ENCODE results near the gene CD226.
"Not testable (repeated sequence)": the region's sequence is repeated elsewhere in the genome, so short reads cannot be mapped to it uniquely, and the experiment has no call there.

Gene CD226

GRCh38 chr18:69895066-69896047 is 52.3 kb downstream of the CD226 start:
- H3K9ac ChIP-seq (ENCODE audit: low read length) = no peak overlapping the region

GRCh38 chr18:69894467-69894866 is 53.2 kb downstream of the CD226 start:
- H3K27me3 ChIP-seq (ENCODE audit: control insufficient read depth, insufficient read depth, low read length) = no peaks in the 10 kb centered on the region
- no peaks in the 10 kb centered on the region for H3K36me3 ChIP-seq (ENCODE audit: control insufficient read depth, insufficient read depth, low read length)
- no peaks in the 10 kb centered on the region for H3K9me3 ChIP-seq (ENCODE audit: control insufficient read depth, low read length)
- H3K9ac ChIP-seq (ENCODE audit: low read length) = no peak overlapping the region
- no peaks in the 10 kb centered on the region for H3K4me1 ChIP-seq (ENCODE audit: control insufficient read depth, insufficient read depth, low read length)
- no peak overlapping the region for H3K4me3 ChIP-seq (ENCODE audit: low read length)

More at GRCh38 chr18:69895066-69896047, 52.3 kb downstream of the CD226 start:
- H3K36me3 ChIP-seq (ENCODE audit: control insufficient read depth, insufficient read depth, low read length) = no peaks in the 10 kb centered on the region
- no peaks in the 10 kb centered on the region for H3K4me1 ChIP-seq (ENCODE audit: control insufficient read depth, insufficient read depth, low read length)
- no peak overlapping the region for H3K4me3 ChIP-seq (ENCODE audit: low read length)
- no peaks in the 10 kb centered on the region for H3K27me3 ChIP-seq (ENCODE audit: control insufficient read depth, insufficient read depth, low read length)
- H3K9me3 ChIP-seq (ENCODE audit: control insufficient read depth, low read length) = no peaks in the 10 kb centered on the region

GRCh38 chr18:69890558-69890957 is 57.1 kb downstream of the CD226 start:
- no peaks in the 10 kb centered on the region for H3K36me3 ChIP-seq (ENCODE audit: control insufficient read depth, insufficient read depth, low read length)
- no peaks in the 10 kb centered on the region for H3K4me1 ChIP-seq (ENCODE audit: control insufficient read depth, insufficient read depth, low read length)
- no peaks in the 10 kb centered on the region for H3K9me3 ChIP-seq (ENCODE audit: control insufficient read depth, low read length)
- H3K27me3 ChIP-seq (ENCODE audit: control insufficient read depth, insufficient read depth, low read length) = no peaks in the 10 kb centered on the region
- no peak overlapping the region for H3K4me3 ChIP-seq (ENCODE audit: low read length)
- H3K9ac ChIP-seq (ENCODE audit: low read length) = no peak overlapping the region

GRCh38 chr18:69889009-69889408 is 58.7 kb downstream of the CD226 start:
- no peak overlapping the region for H3K4me3 ChIP-seq (ENCODE audit: low read length)
- H3K27me3 ChIP-seq (ENCODE audit: control insufficient read depth, insufficient read depth, low read length) = no peaks in the 10 kb centered on the region
- no peak overlapping the region for H3K9ac ChIP-seq (ENCODE audit: low read length)
- H3K36me3 ChIP-seq (ENCODE audit: control insufficient read depth, insufficient read depth, low read length) = no peaks in the 10 kb centered on the region
- H3K4me1 ChIP-seq (ENCODE audit: control insufficient read depth, insufficient read depth, low read length) = no peaks in the 10 kb centered on the region
- H3K9me3 ChIP-seq (ENCODE audit: control insufficient read depth, low read length) = no peaks in the 10 kb centered on the region

GRCh38 chr18:69887256-69887655 is 60.4 kb downstream of the CD226 start:
- Histone ChIP-seq H3K27me3 (ENCODE audit: control insufficient read depth, insufficient read depth, low read length) (no peaks in the 10 kb centered on the region), H3K36me3 (ENCODE audit: control insufficient read depth, insufficient read depth, low read length) (no peaks in the 10 kb centered on the region), H3K9me3 (ENCODE audit: control insufficient read depth, low read length) (no peaks in the 10 kb centered on the region), H3K4me1 (ENCODE audit: control insufficient read depth, insufficient read depth, low read length) (no peaks in the 10 kb centered on the region), H3K9ac (ENCODE audit: low read length) (no peak overlapping the region), H3K4me3 (ENCODE audit: low read length) (no peak overlapping the region)

GRCh38 chr18:69885841-69886531 is 61.7 kb downstream of the CD226 start:
- Histone ChIP-seq H3K9me3 (ENCODE audit: control insufficient read depth, low read length) (no peaks in the 10 kb centered on the region), H3K4me1 (ENCODE audit: control insufficient read depth, insufficient read depth, low read length) (no peaks in the 10 kb centered on the region), H3K9ac (ENCODE audit: low read length) (no peak overlapping the region), H3K36me3 (ENCODE audit: control insufficient read depth, insufficient read depth, low read length) (no peaks in the 10 kb centered on the region), H3K4me3 (ENCODE audit: low read length) (no peak overlapping the region), H3K27me3 (ENCODE audit: control insufficient read depth, insufficient read depth, low read length) (no peaks in the 10 kb centered on the region)

- Histone ChIP-seq H3K9ac (ENCODE audit: low read length) (no peak overlapping the region), H3K9me3 (ENCODE audit: control insufficient read depth, low read length) (no peaks in the 10 kb centered on the region), H3K4me1 (ENCODE audit: control insufficient read depth, insufficient read depth, low read length) (no peaks in the 10 kb centered on the region), H3K27me3 (ENCODE audit: control insufficient read depth, insufficient read depth, low read length) (no peaks in the 10 kb centered on the region), H3K4me3 (ENCODE audit: low read length) (no peak overlapping the region), H3K36me3 (ENCODE audit: control insufficient read depth, insufficient read depth, low read length) (no peaks in the 10 kb centered on the region)
Observed at GRCh38 chr18:69885355-69885754, 62.3 kb downstream of the CD226 start.

GRCh38 chr18:69883781-69884180 is 63.9 kb downstream of the CD226 start:
- no peaks in the 10 kb centered on the region for H3K9me3 ChIP-seq (ENCODE audit: control insufficient read depth, low read length)
- H3K27me3 ChIP-seq (ENCODE audit: control insufficient read depth, insufficient read depth, low read length) = no peaks in the 10 kb centered on the region
- H3K4me3 ChIP-seq (ENCODE audit: low read length) = no peak overlapping the region

GRCh38 chr18:69882965-69883668 is 64.6 kb downstream of the CD226 start:
- H3K27me3 ChIP-seq (ENCODE audit: control insufficient read depth, insufficient read depth, low read length) = no peaks in the 10 kb centered on the region
- no peaks in the 10 kb centered on the region for H3K36me3 ChIP-seq (ENCODE audit: control insufficient read depth, insufficient read depth, low read length)
- H3K9me3 ChIP-seq (ENCODE audit: control insufficient read depth, low read length) = no peaks in the 10 kb centered on the region
- H3K4me3 ChIP-seq (ENCODE audit: low read length) = no peak overlapping the region
- no peaks in the 10 kb centered on the region for H3K4me1 ChIP-seq (ENCODE audit: control insufficient read depth, insufficient read depth, low read length)
- H3K9ac ChIP-seq (ENCODE audit: low read length) = no peak overlapping the region

More at GRCh38 chr18:69883781-69884180, 63.9 kb downstream of the CD226 start:
- Histone ChIP-seq H3K4me1 (ENCODE audit: control insufficient read depth, insufficient read depth, low read length) (no peaks in the 10 kb centered on the region), H3K9ac (ENCODE audit: low read length) (no peak overlapping the region), H3K36me3 (ENCODE audit: control insufficient read depth, insufficient read depth, low read length) (no peaks in the 10 kb centered on the region)

- Histone ChIP-seq H3K9me3 (ENCODE audit: control insufficient read depth, low read length) (no peaks in the 10 kb centered on the region), H3K4me1 (ENCODE audit: control insufficient read depth, insufficient read depth, low read length) (no peaks in the 10 kb centered on the region), H3K27me3 (ENCODE audit: control insufficient read depth, insufficient read depth, low read length) (no peaks in the 10 kb centered on the region), H3K36me3 (ENCODE audit: control insufficient read depth, insufficient read depth, low read length) (no peaks in the 10 kb centered on the region), H3K4me3 (ENCODE audit: low read length) (no peak overlapping the region), H3K9ac (ENCODE audit: low read length) (no peak overlapping the region)
Observed at GRCh38 chr18:69880083-69880482, 67.6 kb downstream of the CD226 start.

GRCh38 chr18:69879051-69879450 is 68.6 kb downstream of the CD226 start:
- not testable (repeated sequence) for H3K9me3 ChIP-seq (ENCODE audit: control insufficient read depth, low read length); H3K4me3 ChIP-seq (ENCODE audit: low read length); H3K27me3 ChIP-seq (ENCODE audit: control insufficient read depth, insufficient read depth, low read length); H3K9ac ChIP-seq (ENCODE audit: low read length); H3K36me3 ChIP-seq (ENCODE audit: control insufficient read depth, insufficient read depth, low read length); H3K4me1 ChIP-seq (ENCODE audit: control insufficient read depth, insufficient read depth, low read length)

Data from mucosa of stomach (tissue), 1 donor.